Measurements from ENCODE around the gene IARS1. TPM values are rescaled to one million over a fixed set of nuclear protein-coding genes. Genes with fewer than 3 reads are reported as not detected.

Gene IARS1
- polyA plus RNA-seq, 6 donors from 2014 or later = 30.1 to 54.0 (median 40.8) TPM

GRCh38 chr9:92254381-92255337 is 38.8 kb downstream of the IARS1 start:
- H3K9me3 Mint-ChIP-seq = no peaks in the 10 kb centered on the region
- peaks cover 25 to 33% of the 10 kb centered on the region in 2 donors for H3K36me3 Mint-ChIP-seq
- H3K27ac Mint-ChIP-seq = peak overlapping the region in 1 of 6 donors; percentile 15
- peak overlapping the region in 1 of 8 donors; percentile 30 for H3K4me3 Mint-ChIP-seq
- ATAC-seq (ENCODE audit: low read depth in 2 of 2) (no peak), DNase-seq (no peak)
- H3K4me1 Mint-ChIP-seq = no peaks in the 10 kb centered on the region
- no peaks in the 10 kb centered on the region for H3K27me3 Mint-ChIP-seq

- no peaks in the 10 kb centered on the region for H3K9me3 Mint-ChIP-seq
- H3K27ac Mint-ChIP-seq = no peak overlapping the region
- DNase-seq (no peak), ATAC-seq (ENCODE audit: low read depth in 2 of 2) (no peak)
- H3K36me3 Mint-ChIP-seq = peaks cover 15 to 38% of the 10 kb centered on the region in 2 donors
- no peaks in the 10 kb centered on the region for H3K27me3 Mint-ChIP-seq
- no peaks in the 10 kb centered on the region for H3K4me1 Mint-ChIP-seq
- no peak overlapping the region for H3K4me3 Mint-ChIP-seq
Measured at GRCh38 chr9:92253656-92254055, 39.8 kb downstream of the IARS1 start.

GRCh38 chr9:92247981-92248380 is 45.5 kb downstream of the IARS1 start:
- Mint-ChIP-seq H3K27me3 (no peaks in the 10 kb centered on the region), H3K9me3 (no peaks in the 10 kb centered on the region), H3K27ac (peak overlapping the region in 1 of 6 donors; percentile 34), H3K4me1 (peaks cover 0 to 3% (median 0%) of the 10 kb centered on the region in 3 donors), H3K36me3 (peaks cover 35 to 60% of the 10 kb centered on the region in 2 donors), H3K4me3 (no peak overlapping the region)
- ATAC-seq (ENCODE audit: low read depth in 2 of 2) (no peak), DNase-seq (no peak)

- DNase-seq = no peak
- Mint-ChIP-seq H3K4me3 (no peak overlapping the region), H3K27ac (no peak overlapping the region), H3K4me1 (peaks cover 0 to 3% (median 0%) of the 10 kb centered on the region in 3 donors), H3K36me3 (peaks cover 37 to 62% of the 10 kb centered on the region in 2 donors), H3K9me3 (no peaks in the 10 kb centered on the region), H3K27me3 (no peaks in the 10 kb centered on the region)
- ATAC-seq (ENCODE audit: low read depth in 2 of 2) = no peak
Measured at GRCh38 chr9:92247296-92247695, 46.2 kb downstream of the IARS1 start.

GRCh38 chr9:92245005-92245797 is 48.3 kb downstream of the IARS1 start:
- Mint-ChIP-seq H3K36me3 (peaks cover 50 to 77% of the 10 kb centered on the region in 2 donors), H3K27ac (no peak overlapping the region), H3K4me1 (peaks cover 0 to 3% (median 0%) of the 10 kb centered on the region in 3 donors), H3K9me3 (no peaks in the 10 kb centered on the region), H3K4me3 (no peak overlapping the region), H3K27me3 (no peaks in the 10 kb centered on the region)
- no peak for DNase-seq
- ATAC-seq (ENCODE audit: low read depth in 2 of 2) = no peak

Other genes with a start within 250 kb of the IARS1 start
- gene SPTLC1, start 178.3 kb downstream of the IARS1 start, polyA plus RNA-seq (ENCODE audit: low read depth in 6 of 6) = 10 to 100 TPM; 32.8 to 53.5 (median 44.2) TPM
- gene NOL8, start 31.7 kb upstream of the IARS1 start, polyA plus RNA-seq (ENCODE audit: low read depth in 6 of 6) = 10 to 100 TPM; 18.6 to 37.0 (median 26.9) TPM
- 1 to 10 TPM; 2.9 to 5.3 (median 4.2) TPM for gene CENPP, start 32.3 kb upstream of the IARS1 start, polyA plus RNA-seq (ENCODE audit: low read depth in 6 of 6)
- gene OGN, start 110.9 kb upstream of the IARS1 start, polyA plus RNA-seq (ENCODE audit: low read depth in 6 of 6) = under 1 TPM in 2 of 6 donors, not detected in 4; 0.09 to 0.57 TPM
- gene OMD, start 130.8 kb upstream of the IARS1 start, polyA plus RNA-seq (ENCODE audit: low read depth in 6 of 6) = under 1 TPM in 3 of 6 donors, not detected in 3; 0.17 to 0.21 (median 0.19) TPM
- under 1 TPM in 1 of 6 donors, not detected in 5; 0.12 TPM for gene ASPN, start 188.8 kb upstream of the IARS1 start, polyA plus RNA-seq (ENCODE audit: low read depth in 6 of 6)
- under 1 TPM in 1 of 6 donors, not detected in 5; 0.09 TPM for gene ECM2, start 242.3 kb upstream of the IARS1 start, polyA plus RNA-seq (ENCODE audit: low read depth in 6 of 6)

All from naive B cell (primary cell).